CD4-positive, CD25-positive, alpha-beta regulatory T cell (primary cell): Measurements from ENCODE around the gene GBA3. TPM values are rescaled to one million over a fixed set of nuclear protein-coding genes. Genes with fewer than 3 reads are reported as not detected.

Experiments used
- ATAC-seq, 2 donors: fragments of 150-1000 bp; cut with Tn5 transposase; one replicate each; pipeline ENCODE4 v1.10.0; 2021; ENCODE audit warnings: low read depth in 2 of 2, moderate number of reproducible peaks in 2 of 2, moderate library complexity in 1 of 2
- DNase-seq, 3 donors: peaks; one replicate each; pipeline versions ENCODE4 v3.0.0 to v3.0.0-alpha.2; 2012 to 2022; ENCODE audit warnings: mixed read lengths in 1 of 3
- H3K27ac ChIP-seq: one replicate; pipeline ENCODE4 v1.7.0; 2013; ENCODE audit warnings: mild to moderate bottlenecking, low read length; ENCODE audit not compliant: insufficient read depth, poor library complexity, severe bottlenecking
- H3K27me3 ChIP-seq: one replicate; pipeline ENCODE4 v1.7.0; 2013; ENCODE audit warnings: low read length; ENCODE audit not compliant: control insufficient read depth, insufficient read depth
- H3K36me3 ChIP-seq: one replicate; pipeline ENCODE4 v1.7.0; 2013; ENCODE audit warnings: mild to moderate bottlenecking, low read length, moderate library complexity; ENCODE audit not compliant: control insufficient read depth, insufficient read depth
- H3K4me1 ChIP-seq: 2 replicates; pipeline ENCODE4 v1.7.0; 2013; ENCODE audit warnings: mild to moderate bottlenecking, low read length; ENCODE audit not compliant: insufficient read depth, control insufficient read depth, poor library complexity, severe bottlenecking
- H3K4me3 ChIP-seq: one replicate; pipeline ENCODE4 v1.7.0; 2013; ENCODE audit warnings: low read depth, mild to moderate bottlenecking, low read length, moderate library complexity
- H3K9me3 ChIP-seq, 2 experiments: 1 replicate in 1 of 2; 2 replicates in 1 of 2; pipeline ENCODE4 v1.7.0; 2013; ENCODE audit warnings: low read length in 2 of 2, mild to moderate bottlenecking in 1 of 2, moderate library complexity in 1 of 2; ENCODE audit not compliant: control insufficient read depth in 2 of 2
- H3K27ac Mint-ChIP-seq, 3 donors: one replicate each; pipeline ENCODE4 v1.8.0; 2020 to 2022; ENCODE audit warnings: mild to moderate bottlenecking in 3 of 3, mixed read lengths in 3 of 3, moderate library complexity in 2 of 3
- H3K27me3 Mint-ChIP-seq: one replicate; pipeline ENCODE4 v1.8.0; 2022; ENCODE audit warnings: mild to moderate bottlenecking, mixed read lengths
- H3K36me3 Mint-ChIP-seq: one replicate; pipeline ENCODE4 v1.8.0; 2020; ENCODE audit warnings: mixed read lengths
- H3K4me1 Mint-ChIP-seq, 4 donors: one replicate each; pipeline ENCODE4 v1.8.0; 2020 to 2022; ENCODE audit warnings: mixed read lengths in 4 of 4, mild to moderate bottlenecking in 1 of 4
- H3K4me3 Mint-ChIP-seq, 4 donors: one replicate each; pipeline ENCODE4 v1.8.0; 2020 to 2022; ENCODE audit warnings: mild to moderate bottlenecking in 4 of 4, mixed read lengths in 4 of 4, moderate library complexity in 3 of 4
- H3K9me3 Mint-ChIP-seq, 7 donors: one replicate each; pipeline ENCODE4 v1.8.0; 2020 to 2022; ENCODE audit warnings: mixed read lengths in 7 of 7, mild to moderate bottlenecking in 3 of 7, moderate library complexity in 2 of 7
- polyA plus RNA-seq, 4 donors: library from polyadenylated mRNA; unstranded; fragments of 300-500 nt; fragmentation: Illumina TruSeq; gene quantifications; one replicate each; pipeline ENCODE4 v1.2.3, GENCODE V29; 2021
- total RNA-seq: library from RNA; stranded (reverse); gene quantifications from one replicate; pipeline ENCODE4 v1.2.3, GENCODE V29; 2022

The GBA3 gene
- total and polyA plus RNA-seq, 5 donors from 2014 or later = not detected

- ATAC-seq (no peak), DNase-seq (no peak)
- Mint-ChIP-seq H3K4me1 (no peaks in the 10 kb centered on the region), H3K27me3 (no peaks in the 10 kb centered on the region), H3K27ac (no peak overlapping the region), H3K9me3 (peaks cover 0 to 17% (median 7%) of the 10 kb centered on the region in 7 donors), H3K4me3 (no peak overlapping the region), H3K36me3 (no peaks in the 10 kb centered on the region)
- Histone ChIP-seq H3K27me3 (no peaks in the 10 kb centered on the region), H3K36me3 (no peaks in the 10 kb centered on the region), H3K4me1 (no peaks in the 10 kb centered on the region), H3K27ac (no peak overlapping the region), H3K4me3 (no peak overlapping the region), H3K9me3 (no peaks in the 10 kb centered on the region)
Measured at GRCh38 chr4:22743290-22743689, 50.6 kb downstream of the GBA3 start.

GRCh38 chr4:22744478-22745062 lies 51.8 kb downstream of the GBA3 start:
- H3K4me3 Mint-ChIP-seq = no peak overlapping the region
- H3K27me3 ChIP-seq = no peaks in the 10 kb centered on the region
- H3K36me3 Mint-ChIP-seq = no peaks in the 10 kb centered on the region

GRCh38 chr4:22745234-22745633 lies 52.5 kb downstream of the GBA3 start:
- Histone ChIP-seq H3K27ac (no peak overlapping the region), H3K36me3 (no peaks in the 10 kb centered on the region), H3K4me1 (no peaks in the 10 kb centered on the region), H3K27me3 (no peaks in the 10 kb centered on the region), H3K9me3 (no peaks in the 10 kb centered on the region), H3K4me3 (no peak overlapping the region)
- ATAC-seq (no peak), DNase-seq (no peak)
- Mint-ChIP-seq H3K9me3 (peaks cover 0 to 22% (median 7%) of the 10 kb centered on the region in 7 donors), H3K36me3 (no peaks in the 10 kb centered on the region), H3K27me3 (no peaks in the 10 kb centered on the region), H3K27ac (no peak overlapping the region), H3K4me3 (no peak overlapping the region), H3K4me1 (no peaks in the 10 kb centered on the region)

More at GRCh38 chr4:22744478-22745062, 51.8 kb downstream of the GBA3 start:
- Mint-ChIP-seq H3K27ac (no peak overlapping the region), H3K9me3 (peaks cover 0 to 22% (median 7%) of the 10 kb centered on the region in 7 donors), H3K27me3 (no peaks in the 10 kb centered on the region), H3K4me1 (no peaks in the 10 kb centered on the region)
- ATAC-seq = no peak
- no peak overlapping the region for H3K27ac ChIP-seq
- DNase-seq = no peak
- H3K9me3 ChIP-seq = no peaks in the 10 kb centered on the region
- H3K36me3 ChIP-seq = no peaks in the 10 kb centered on the region
- no peak overlapping the region for H3K4me3 ChIP-seq
- no peaks in the 10 kb centered on the region for H3K4me1 ChIP-seq

- no peaks in the 10 kb centered on the region for H3K27me3 ChIP-seq
- Mint-ChIP-seq H3K4me3 (no peak overlapping the region), H3K4me1 (no peaks in the 10 kb centered on the region), H3K27me3 (no peaks in the 10 kb centered on the region), H3K9me3 (peaks cover 0 to 19% (median 4%) of the 10 kb centered on the region in 7 donors), H3K36me3 (no peaks in the 10 kb centered on the region), H3K27ac (no peak overlapping the region)
- ATAC-seq (no peak), DNase-seq (no peak)
- H3K4me3 ChIP-seq = no peak overlapping the region
- H3K27ac ChIP-seq = no peak overlapping the region
- H3K4me1 ChIP-seq = no peaks in the 10 kb centered on the region
- no peaks in the 10 kb centered on the region for H3K36me3 ChIP-seq
- peaks cover 0 to 2% of the 10 kb centered on the region in 2 experiments for H3K9me3 ChIP-seq
Measured at GRCh38 chr4:22754116-22754515, 61.4 kb downstream of the GBA3 start.

- H3K27me3 Mint-ChIP-seq = no peaks in the 10 kb centered on the region
- no peaks in the 10 kb centered on the region for H3K27me3 ChIP-seq
- no peak for DNase-seq
- H3K9me3 Mint-ChIP-seq = peaks cover 0 to 18% (median 13%) of the 10 kb centered on the region in 7 donors
- no peaks in the 10 kb centered on the region for H3K4me1 ChIP-seq
- H3K9me3 ChIP-seq = peaks cover 0 to 2% of the 10 kb centered on the region in 2 experiments
- no peak overlapping the region for H3K4me3 Mint-ChIP-seq
- ATAC-seq = no peak
- H3K4me3 ChIP-seq = no peak overlapping the region
- no peak overlapping the region for H3K27ac ChIP-seq
- H3K27ac Mint-ChIP-seq = no peak overlapping the region
- no peaks in the 10 kb centered on the region for H3K36me3 Mint-ChIP-seq
- no peaks in the 10 kb centered on the region for H3K4me1 Mint-ChIP-seq
- H3K36me3 ChIP-seq = no peaks in the 10 kb centered on the region
Measured at GRCh38 chr4:22762548-22762947, 69.8 kb downstream of the GBA3 start.

GRCh38 chr4:22764183-22764582 lies 71.4 kb downstream of the GBA3 start:
- peaks cover 0 to 15% (median 11%) of the 10 kb centered on the region in 7 donors for H3K9me3 Mint-ChIP-seq
- DNase-seq = no peak
- no peaks in the 10 kb centered on the region for H3K27me3 ChIP-seq

GRCh38 chr4:22766068-22766467 lies 73.3 kb downstream of the GBA3 start:
- H3K27me3 ChIP-seq = no peaks in the 10 kb centered on the region
- no peak overlapping the region for H3K27ac Mint-ChIP-seq
- no peaks in the 10 kb centered on the region for H3K4me1 ChIP-seq
- H3K4me3 Mint-ChIP-seq = no peak overlapping the region
- H3K27me3 Mint-ChIP-seq = no peaks in the 10 kb centered on the region
- no peaks in the 10 kb centered on the region for H3K4me1 Mint-ChIP-seq
- no peaks in the 10 kb centered on the region for H3K36me3 ChIP-seq
- no peak for DNase-seq
- H3K9me3 ChIP-seq = no peaks in the 10 kb centered on the region
- H3K4me3 ChIP-seq = no peak overlapping the region
- no peak for ATAC-seq
- no peak overlapping the region for H3K27ac ChIP-seq
- peaks cover 2 to 17% (median 12%) of the 10 kb centered on the region in 7 donors for H3K9me3 Mint-ChIP-seq
- H3K36me3 Mint-ChIP-seq = no peaks in the 10 kb centered on the region

More at GRCh38 chr4:22764183-22764582, 71.4 kb downstream of the GBA3 start:
- H3K27ac ChIP-seq = no peak overlapping the region
- Mint-ChIP-seq H3K27me3 (no peaks in the 10 kb centered on the region), H3K4me3 (peak overlapping the region in 1 of 4 donors; percentile 85), H3K4me1 (no peaks in the 10 kb centered on the region), H3K27ac (no peak overlapping the region), H3K36me3 (no peaks in the 10 kb centered on the region)
- no peaks in the 10 kb centered on the region for H3K9me3 ChIP-seq
- no peak overlapping the region for H3K4me3 ChIP-seq
- no peak for ATAC-seq
- H3K36me3 ChIP-seq = no peaks in the 10 kb centered on the region
- H3K4me1 ChIP-seq = no peaks in the 10 kb centered on the region

GRCh38 chr4:22778547-22779163 lies 85.9 kb downstream of the GBA3 start:
- no peaks in the 10 kb centered on the region for H3K36me3 ChIP-seq
- no peaks in the 10 kb centered on the region for H3K4me1 ChIP-seq
- H3K27me3 ChIP-seq = no peaks in the 10 kb centered on the region
- Mint-ChIP-seq H3K27me3 (no peaks in the 10 kb centered on the region), H3K36me3 (no peaks in the 10 kb centered on the region), H3K4me1 (no peaks in the 10 kb centered on the region), H3K4me3 (no peak overlapping the region), H3K27ac (no peak overlapping the region), H3K9me3 (peaks cover 0 to 22% (median 10%) of the 10 kb centered on the region in 7 donors)
- ATAC-seq (no peak), DNase-seq (no peak)
- H3K9me3 ChIP-seq = no peaks in the 10 kb centered on the region
- H3K27ac ChIP-seq = no peak overlapping the region
- no peak overlapping the region for H3K4me3 ChIP-seq
